Astrocyte (in vitro differentiated cells and primary cell): ENCODE measurements around the gene CCDC9. TPM values are rescaled to one million over a fixed set of nuclear protein-coding genes. Genes with fewer than 3 reads are reported as not detected.
A peak's percentile ranks its signal among the peaks of the same experiment; 100 is the strongest.

Source experiments
- DNase-seq: peaks from one replicate; pipeline ENCODE4 v3.0.0-alpha.2; 2010; ENCODE audit warnings: low read depth
- FAIRE-seq: peaks from 2 replicates; lab custom pipeline; 2011; peaks lifted over from hg19 to GRCh38; lab: Jason Lieb, UNC
- H2AFZ ChIP-seq: 2 replicates; pipeline ENCODE4 v1.6.0; 2012; ENCODE audit warnings: low read depth, low read length, inconsistent platforms
- H3K27ac ChIP-seq: 2 replicates; pipeline ENCODE4 v1.5.1; 2011; ENCODE audit warnings: low read depth, low read length, inconsistent platforms
- H3K27me3 ChIP-seq: 2 replicates; pipeline ENCODE4 v1.6.0; 2011; ENCODE audit warnings: low read length, inconsistent platforms; ENCODE audit not compliant: insufficient read depth
- H3K36me3 ChIP-seq: 2 replicates; pipeline ENCODE4 v1.5.1; 2011; ENCODE audit warnings: low read length, inconsistent platforms; ENCODE audit not compliant: insufficient read depth
- H3K4me1 ChIP-seq: 2 replicates; pipeline ENCODE4 v1.5.1; 2011; ENCODE audit warnings: low read length, inconsistent platforms; ENCODE audit not compliant: insufficient read depth
- H3K4me2 ChIP-seq: 2 replicates; pipeline ENCODE4 v1.6.0; 2012; ENCODE audit warnings: low read length, inconsistent platforms
- H3K4me3 ChIP-seq: 2 replicates; pipeline ENCODE4 v1.5.1; 2011; ENCODE audit warnings: low read depth, mild to moderate bottlenecking, low read length, inconsistent platforms; ENCODE audit not compliant: insufficient read depth
- H3K79me2 ChIP-seq: 2 replicates; pipeline ENCODE4 v1.6.0; 2012; ENCODE audit warnings: mild to moderate bottlenecking, low read length, inconsistent platforms; ENCODE audit not compliant: insufficient read depth
- H3K9ac ChIP-seq: 2 replicates; pipeline ENCODE4 v1.6.0; 2012; ENCODE audit warnings: mild to moderate bottlenecking, low read length, inconsistent platforms
- H3K9me3 ChIP-seq: 2 replicates; pipeline ENCODE4 v1.5.1; 2012; ENCODE audit warnings: low read depth, mild to moderate bottlenecking, low read length, inconsistent platforms; ENCODE audit not compliant: insufficient read depth
- H4K20me1 ChIP-seq: 2 replicates; pipeline ENCODE4 v1.6.0; 2012; ENCODE audit warnings: low read length, inconsistent platforms; ENCODE audit not compliant: insufficient read depth
- H3K27ac Mint-ChIP-seq: one replicate; pipeline ENCODE4 v1.8.0; 2021; ENCODE audit warnings: mild to moderate bottlenecking, mixed read lengths; ENCODE audit not compliant: unreplicated experiment
- H3K27me3 Mint-ChIP-seq: one replicate; pipeline ENCODE4 v1.8.0; 2021; ENCODE audit warnings: low read depth, mixed read lengths; ENCODE audit not compliant: unreplicated experiment
- H3K36me3 Mint-ChIP-seq: one replicate; pipeline ENCODE4 v1.8.0; 2021; ENCODE audit warnings: low read depth, mixed read lengths; ENCODE audit not compliant: unreplicated experiment
- H3K4me1 Mint-ChIP-seq: one replicate; pipeline ENCODE4 v1.8.0; 2021; ENCODE audit warnings: low read depth, mixed read lengths; ENCODE audit not compliant: unreplicated experiment
- H3K4me3 Mint-ChIP-seq: one replicate; pipeline ENCODE4 v1.8.0; 2021; ENCODE audit warnings: mild to moderate bottlenecking, moderate library complexity, mixed read lengths; ENCODE audit not compliant: unreplicated experiment
- H3K9me3 Mint-ChIP-seq: one replicate; pipeline ENCODE4 v1.8.0; 2021; ENCODE audit warnings: mild to moderate bottlenecking, mixed read lengths; ENCODE audit not compliant: unreplicated experiment
- CTCF ChIP-seq: IDR thresholded peaks from 2 replicates; pipeline ENCODE4 v1.5.1; 2011; ENCODE audit warnings: low read depth, mild to moderate bottlenecking, inconsistent platforms, low read length, moderate library complexity; ENCODE audit not compliant: insufficient read depth
- EZH2 ChIP-seq: IDR thresholded peaks from 2 replicates; pipeline ENCODE4 v1.6.1; 2012; ENCODE audit warnings: mild to moderate bottlenecking, low read length, inconsistent platforms; ENCODE audit not compliant: insufficient read depth
- total RNA-seq: library from RNA; stranded (reverse); gene quantifications from 2 replicates; pipeline ENCODE4 v1.2.1, GENCODE V29; 2021

The CCDC9 gene
- total RNA-seq, 1 donor from 2014 or later: 44.6 TPM

- no peak for TF ChIP-seq EZH2
- TF ChIP-seq CTCF: no peak
- Histone ChIP-seq H3K36me3 (no peaks in the 10 kb centered on the region), H3K4me2 (no peak overlapping the region), H2AFZ (no peak overlapping the region), H4K20me1 (no peaks in the 10 kb centered on the region), H3K4me3 (no peak overlapping the region), H3K9ac (no peak overlapping the region), H3K27me3 (no peaks in the 10 kb centered on the region), H3K9me3 (no peaks in the 10 kb centered on the region), H3K4me1 (no peaks in the 10 kb centered on the region), H3K27ac (no peak overlapping the region), H3K79me2 (no peaks in the 10 kb centered on the region)
- DNase-seq: no peak
- no peaks in the 10 kb centered on the region for H3K4me1 Mint-ChIP-seq
- peaks cover 8% of the 10 kb centered on the region for H3K36me3 Mint-ChIP-seq
- peaks cover 2% of the 10 kb centered on the region for H3K27me3 Mint-ChIP-seq
- FAIRE-seq: no peak
- H3K4me3 Mint-ChIP-seq: no peak overlapping the region
- H3K27ac Mint-ChIP-seq: no peak overlapping the region
- peaks cover 1% of the 10 kb centered on the region for H3K9me3 Mint-ChIP-seq
Observed at GRCh38 chr19:47303966-47304365, 47.6 kb downstream of the CCDC9 start.

- Histone ChIP-seq H3K79me2 (no peaks in the 10 kb centered on the region), H3K4me3 (no peak overlapping the region), H3K4me2 (peak overlapping the region; percentile 77), H3K9ac (no peak overlapping the region), H3K27me3 (no peaks in the 10 kb centered on the region), H3K27ac (no peak overlapping the region), H3K9me3 (no peaks in the 10 kb centered on the region), H2AFZ (no peak overlapping the region), H3K36me3 (no peaks in the 10 kb centered on the region), H4K20me1 (no peaks in the 10 kb centered on the region), H3K4me1 (no peaks in the 10 kb centered on the region)
- H3K4me3 Mint-ChIP-seq: no peak overlapping the region
- no peaks in the 10 kb centered on the region for H3K4me1 Mint-ChIP-seq
- no peak for TF ChIP-seq EZH2
- TF ChIP-seq CTCF: peak; percentile 98
- peak; percentile 45 for FAIRE-seq
- H3K27me3 Mint-ChIP-seq: peaks cover 7% of the 10 kb centered on the region
- peak; percentile 76 for DNase-seq
- peaks cover 13% of the 10 kb centered on the region for H3K36me3 Mint-ChIP-seq
- H3K9me3 Mint-ChIP-seq: peaks cover 1% of the 10 kb centered on the region
- H3K27ac Mint-ChIP-seq: no peak overlapping the region
Observed at GRCh38 chr19:47305309-47305751, 49.0 kb downstream of the CCDC9 start.

GRCh38 chr19:47306303-47306702, 50.0 kb downstream of the CCDC9 start:
- Histone ChIP-seq H2AFZ (no peak overlapping the region), H3K9ac (no peak overlapping the region), H3K27me3 (peaks cover 3% of the 10 kb centered on the region), H3K4me3 (no peak overlapping the region), H3K79me2 (no peaks in the 10 kb centered on the region), H3K36me3 (no peaks in the 10 kb centered on the region), H3K4me1 (no peaks in the 10 kb centered on the region), H3K4me2 (no peak overlapping the region), H3K9me3 (no peaks in the 10 kb centered on the region), H4K20me1 (no peaks in the 10 kb centered on the region), H3K27ac (no peak overlapping the region)
- peak overlapping the region; percentile 7 for H3K27ac Mint-ChIP-seq
- H3K27me3 Mint-ChIP-seq: peaks cover 7% of the 10 kb centered on the region
- no peaks in the 10 kb centered on the region for H3K4me1 Mint-ChIP-seq
- peaks cover 1% of the 10 kb centered on the region for H3K9me3 Mint-ChIP-seq
- no peak for DNase-seq
- H3K36me3 Mint-ChIP-seq: peaks cover 19% of the 10 kb centered on the region
- H3K4me3 Mint-ChIP-seq: no peak overlapping the region
- no peak for FAIRE-seq
- TF ChIP-seq EZH2 (no peak), CTCF (no peak)
